GM12878 (cell line): ENCODE results near the gene ARMC9. TPM values are rescaled to one million over a fixed set of nuclear protein-coding genes. Genes with fewer than 3 reads are reported as not detected.
A peak's percentile ranks its signal among the peaks of the same experiment; 100 is the strongest.
"Not testable (repeated sequence)": the region's sequence is repeated elsewhere in the genome, so short reads cannot be mapped to it uniquely, and the experiment has no call there.

Experiments
- ATAC-seq: fragments of 200-7000 bp; cut with Tn5 transposase; 3 replicates; pipeline ENCODE4 v1.9.1; 2020; ENCODE audit warnings: mild to moderate bottlenecking, moderate library complexity
- BruUV-seq: library from RNA; stranded (reverse); fragments of 400-500 nt; replicated peaks from 2 replicates; lab custom pipeline; 2021; lab: Mats Ljungman, UMichigan
- CTCF ChIA-PET: fragments of 300-600 bp; sonication (Branson Sonifier 250); formaldehyde crosslinking; extraction: SDS; loops from one replicate; lab custom pipeline; 2021; ENCODE audit warnings: inconsistent platforms; lab: Yijun Ruan, JAX
- POLR2A ChIA-PET: fragments of 350-600 bp; formaldehyde crosslinking; extraction: SDS; loops from one replicate; lab custom pipeline; 2021; ENCODE audit warnings: inconsistent platforms; lab: Charles Lee
- RAD21 ChIA-PET: fragments of 300-600 bp; sonication (Branson Sonifier 250); formaldehyde crosslinking; loops from one replicate; lab custom pipeline; 2023; ENCODE audit warnings: antibody characterized with exemption; ENCODE audit not compliant: unreplicated experiment; lab: Charles Lee
- SMC1A ChIA-PET: fragments of 300-600 bp; sonication (Branson Sonifier 250); formaldehyde crosslinking; loops from one replicate; lab custom pipeline; 2023; ENCODE audit not compliant: unreplicated experiment, uncharacterized antibody; lab: Charles Lee
- DNase-seq: peaks from one replicate; pipeline ENCODE4 v3.0.0-alpha.2; 2011; ENCODE audit warnings: low read depth, low spot score
- FAIRE-seq: peaks from 3 replicates; lab custom pipeline; 2011; peaks lifted over from hg19 to GRCh38; lab: Jason Lieb, UNC
- H2AFZ ChIP-seq: 2 replicates; pipeline ENCODE4 v1.6.0; 2011; ENCODE audit warnings: low read depth, low read length, control low read depth; ENCODE audit not compliant: control insufficient read depth
- H3K27ac ChIP-seq: 2 replicates; pipeline ENCODE4 v1.5.1; 2011; ENCODE audit warnings: control low read depth; ENCODE audit not compliant: control insufficient read depth, insufficient read depth
- H3K27me3 ChIP-seq, 2 experiments: replicated peaks in 1 of 2; 2 replicates each; pipeline versions ENCODE4 v1.6.0 to v1.6.1; 2011; ENCODE audit warnings: low read length in 1 of 2; ENCODE audit not compliant: control insufficient read depth in 2 of 2, insufficient read depth in 2 of 2
- H3K36me3 ChIP-seq, 2 experiments: 2 replicates each; pipeline ENCODE4 v1.5.1; 2011; ENCODE audit warnings: low read length in 1 of 2; ENCODE audit not compliant: control insufficient read depth in 2 of 2, insufficient read depth in 2 of 2
- H3K4me1 ChIP-seq: 2 replicates; pipeline ENCODE4 v1.6.1; 2011; ENCODE audit warnings: mild to moderate bottlenecking, low read length, moderate library complexity, mixed read lengths; ENCODE audit not compliant: control insufficient read depth, insufficient read depth
- H3K4me2 ChIP-seq: 2 replicates; pipeline ENCODE4 v1.6.0; 2011; ENCODE audit warnings: control low read depth; ENCODE audit not compliant: control insufficient read depth, insufficient read depth
- H3K4me3 ChIP-seq: fragments of 200-600 bp; sonication (generic); 2 replicates; pipeline ENCODE4 v1.5.1; 2016
- H3K79me2 ChIP-seq: 2 replicates; pipeline ENCODE4 v1.6.0; 2011; ENCODE audit warnings: low read length; ENCODE audit not compliant: control insufficient read depth, insufficient read depth
- H3K9ac ChIP-seq: 2 replicates; pipeline ENCODE4 v1.8.0; 2011; ENCODE audit warnings: low read length, control low read depth, mixed read lengths; ENCODE audit not compliant: control insufficient read depth, insufficient read depth
- H3K9me3 ChIP-seq: replicated peaks from 3 replicates; pipeline ENCODE4 v1.5.1; 2011; ENCODE audit warnings: mild to moderate bottlenecking, low read length; ENCODE audit not compliant: control insufficient read depth, insufficient read depth
- H4K20me1 ChIP-seq: 2 replicates; pipeline ENCODE4 v1.6.0; 2011; ENCODE audit not compliant: control insufficient read depth, insufficient read depth
- MEF2B ChIP-seq: fragments of 450-650 bp; IDR thresholded peaks from 2 replicates; pipeline ENCODE4 v1.6.1; 2018; ENCODE audit warnings: mild to moderate bottlenecking, moderate library complexity; ENCODE audit not compliant: partially characterized antibody, poor library complexity, severe bottlenecking
- MTA2 ChIP-seq: fragments of 450-650 bp; IDR thresholded peaks from 2 replicates; pipeline ENCODE4 v1.6.1; 2016; ENCODE audit warnings: low read depth, mild to moderate bottlenecking, moderate library complexity
- NBN ChIP-seq: fragments of 450-650 bp; IDR thresholded peaks from 2 replicates; pipeline ENCODE4 v1.6.1; 2016
- SPI1 ChIP-seq: IDR thresholded peaks from 2 replicates; pipeline ENCODE4 v1.6.1; 2011; ENCODE audit warnings: low read depth, mild to moderate bottlenecking, low read length, moderate library complexity, borderline replicate concordance; ENCODE audit not compliant: insufficient read depth
- ZNF384 ChIP-seq: IDR thresholded peaks from 2 replicates; pipeline ENCODE4 v1.6.1; 2012; ENCODE audit warnings: low read depth, mild to moderate bottlenecking, low read length, improper control_type of control experiment, borderline replicate concordance
- WGBS: methylation state at CpG from one replicate; pipeline ENCODE4 v1.1.6; 2016; ENCODE audit warnings: low lambda C conversion rate; ENCODE audit not compliant: insufficient replicate concordance, insufficient coverage; ENCODE audit errors: missing lambda C conversion rate; 5-methylcytosine and 5-hydroxymethylcytosine counted together
- in situ Hi-C: fragments of 300-500 bp; cut with MboI; formaldehyde crosslinking; loops from 9 replicates; pipeline ENCODE4 v1.14.3; 2018; ENCODE audit warnings: mixed read lengths
- intact Hi-C: fragments of 100-400 bp; cut with micrococcal nuclease; formaldehyde crosslinking; loops from one replicate; pipeline ENCODE4 v1.14.2; 2022; ENCODE audit not compliant: unreplicated experiment
- polyA plus RNA-seq, 11 experiments: library from polyadenylated mRNA; depleted of rRNA in 4 of 11; unstranded in 6 of 11; stranded (reverse) in 5 of 11; fragments of >200 nt; fragmentation: Nextera tagmentation in 4 of 11; fragmentation: Illumina TruSeq in 1 of 11; extraction: Ambion mirVana in 4 of 11; extraction: Trizol in 1 of 11; gene quantifications; 1 replicate in 1 of 11; 2 replicates in 10 of 11; pipeline versions ENCODE4 v1.2.1 to v1.2.3, GENCODE V29; 2011 to 2016; ENCODE audit warnings: inconsistent platforms in 2 of 11, missing spikeins in 2 of 11, low read depth in 1 of 11
- total RNA-seq, 4 experiments: library from RNA; depleted of rRNA in 3 of 4; stranded (reverse); fragments of >200 nt in 3 of 4; fragmentation: Illumina TruSeq in 1 of 4; extraction: Trizol in 1 of 4; gene quantifications; 2 replicates each; pipeline versions ENCODE4 v1.2.1 to v1.2.3, GENCODE V29; 2013 to 2021
- TF ChIP-seq, protein P1 (sequence below): fragments of 450-650 bp; IDR thresholded peaks from 2 replicates; pipeline ENCODE4 v1.6.1; 2017; ENCODE audit warnings: mild to moderate bottlenecking, moderate library complexity

ARMC9 gene
- total and polyA plus RNA-seq, 10 of the 15 experiments (the other 5 are each of a cell fraction or from before 2014, with no cell fraction given), result 3.8 to 21.8 (median 10.4) TPM

DNA sequence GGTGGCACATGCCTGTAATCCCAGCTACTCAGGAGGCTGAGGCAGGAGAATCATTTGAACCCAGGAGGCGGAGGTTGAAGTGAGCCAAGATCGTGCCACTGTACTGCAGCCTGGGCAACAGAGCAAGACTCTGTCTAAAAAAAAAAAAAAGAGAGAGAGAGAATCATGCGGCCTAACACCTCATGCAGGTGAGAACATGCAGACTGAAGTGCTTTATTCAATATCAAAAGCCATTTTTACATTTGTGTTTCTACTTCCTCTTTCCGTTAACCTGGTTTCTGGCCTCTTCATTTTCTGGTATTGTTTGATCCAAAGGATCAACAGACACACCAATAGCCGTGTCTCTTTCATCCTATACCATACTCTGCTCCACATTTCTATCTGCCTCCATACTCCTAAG is 19.6 kb upstream of the ARMC9 start:
- H3K36me3 ChIP-seq, H3K27me3 ChIP-seq, H3K9me3 ChIP-seq, H3K4me3 ChIP-seq, H3K79me2 ChIP-seq, FAIRE-seq, H3K9ac ChIP-seq, BruUV-seq, intact Hi-C loops, in situ Hi-C loops, RAD21 ChIA-PET, H4K20me1 ChIP-seq, DNase-seq: not testable (repeated sequence)
- H3K27ac ChIP-seq, result peak overlapping the region; percentile 81
- ChIA-PET SMC1A (interaction anchor here (0.7 to 2.2 kb wide), 3 partner anchors 20 to 71 kb away, joined by 3 to 10 read pairs (median 7); partner anchors contain the start of gene ARMC9), POLR2A (interaction anchor here (0.6 kb wide), 1 partner anchor 47 kb away, joined by 4 read pairs; no protein-coding TSS in a partner anchor), CTCF (interaction anchor here (1.4 to 2.7 kb wide), 2 partner anchors 10 to 68 kb away, joined by 3 to 10 read pairs; no protein-coding TSS in a partner anchor)
- peak overlapping the region; percentile 61 for H3K4me2 ChIP-seq
- 52% methylated on average over 5 of the region's 5 CpGs for WGBS
- ATAC-seq, result peak; percentile 9
- H3K4me1 ChIP-seq, result peaks cover 50% of the 10 kb centered on the region
- TF ChIP-seq NBN, result 0 out of 2 replicates have a peak, but pooled peaks have one; percentile 33
- peak; percentile 10; the same call in 1 of the 2 replicates for TF ChIP-seq MTA2
- TF ChIP-seq SPI1, result peak; percentile 45; the same call in 1 of the 2 replicates
- TF ChIP-seq, protein P1, sequence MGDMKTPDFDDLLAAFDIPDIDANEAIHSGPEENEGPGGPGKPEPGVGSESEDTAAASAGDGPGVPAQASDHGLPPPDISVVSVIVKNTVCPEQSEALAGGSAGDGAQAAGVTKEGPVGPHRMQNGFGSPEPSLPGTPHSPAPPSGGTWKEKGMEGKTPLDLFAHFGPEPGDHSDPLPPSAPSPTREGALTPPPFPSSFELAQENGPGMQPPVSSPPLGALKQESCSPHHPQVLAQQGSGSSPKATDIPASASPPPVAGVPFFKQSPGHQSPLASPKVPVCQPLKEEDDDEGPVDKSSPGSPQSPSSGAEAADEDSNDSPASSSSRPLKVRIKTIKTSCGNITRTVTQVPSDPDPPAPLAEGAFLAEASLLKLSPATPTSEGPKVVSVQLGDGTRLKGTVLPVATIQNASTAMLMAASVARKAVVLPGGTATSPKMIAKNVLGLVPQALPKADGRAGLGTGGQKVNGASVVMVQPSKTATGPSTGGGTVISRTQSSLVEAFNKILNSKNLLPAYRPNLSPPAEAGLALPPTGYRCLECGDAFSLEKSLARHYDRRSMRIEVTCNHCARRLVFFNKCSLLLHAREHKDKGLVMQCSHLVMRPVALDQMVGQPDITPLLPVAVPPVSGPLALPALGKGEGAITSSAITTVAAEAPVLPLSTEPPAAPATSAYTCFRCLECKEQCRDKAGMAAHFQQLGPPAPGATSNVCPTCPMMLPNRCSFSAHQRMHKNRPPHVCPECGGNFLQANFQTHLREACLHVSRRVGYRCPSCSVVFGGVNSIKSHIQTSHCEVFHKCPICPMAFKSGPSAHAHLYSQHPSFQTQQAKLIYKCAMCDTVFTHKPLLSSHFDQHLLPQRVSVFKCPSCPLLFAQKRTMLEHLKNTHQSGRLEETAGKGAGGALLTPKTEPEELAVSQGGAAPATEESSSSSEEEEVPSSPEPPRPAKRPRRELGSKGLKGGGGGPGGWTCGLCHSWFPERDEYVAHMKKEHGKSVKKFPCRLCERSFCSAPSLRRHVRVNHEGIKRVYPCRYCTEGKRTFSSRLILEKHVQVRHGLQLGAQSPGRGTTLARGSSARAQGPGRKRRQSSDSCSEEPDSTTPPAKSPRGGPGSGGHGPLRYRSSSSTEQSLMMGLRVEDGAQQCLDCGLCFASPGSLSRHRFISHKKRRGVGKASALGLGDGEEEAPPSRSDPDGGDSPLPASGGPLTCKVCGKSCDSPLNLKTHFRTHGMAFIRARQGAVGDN, result peak; percentile 65
- peak; percentile 14 for TF ChIP-seq MEF2B
- TF ChIP-seq ZNF384, result peak; percentile 59; the same call in 1 of the 2 replicates
- peak overlapping the region; percentile 6; the same call in 1 of the 2 replicates for H2AFZ ChIP-seq
